Stimulated activated CD4-positive, alpha-beta T cell treated with anti-CD3 and anti-CD28 coated beads, Interleukin-12 subunit alpha, Interleukin-12 subunit beta, amount 100 ng/mL, for 4 hours (primary cell): Measurements from ENCODE around the gene ATE1.
A peak's percentile ranks its signal among the peaks of the same experiment; 100 is the strongest.
"Not testable (repeated sequence)": the region's sequence is repeated elsewhere in the genome, so short reads cannot be mapped to it uniquely, and the experiment has no call there.

Source experiments
- DNase-seq: peaks from one replicate; pipeline ENCODE4 v3.0.0-alpha.2; 2020

The ATE1 gene

DNA sequence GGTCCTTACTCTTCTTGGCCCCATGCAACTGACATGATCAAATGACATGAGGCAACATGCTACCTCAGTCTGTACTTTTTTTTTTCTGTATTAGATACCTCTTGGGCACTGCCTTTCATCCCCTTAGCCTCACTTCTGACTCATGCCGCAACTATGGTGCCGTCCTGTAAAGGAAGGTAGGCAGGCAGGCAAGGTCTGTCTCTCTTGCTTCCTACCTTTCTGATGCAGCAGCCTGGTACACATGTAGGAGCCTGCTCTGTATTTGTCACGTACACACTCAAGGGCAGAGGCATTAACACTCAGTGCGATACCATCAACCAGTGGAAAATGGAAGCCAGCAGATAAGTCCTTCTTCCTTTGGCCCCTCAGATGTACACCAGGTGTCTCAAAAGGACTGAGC lies 146.7 kb downstream of the ATE1 start:
- DNase-seq: no peak

DNA sequence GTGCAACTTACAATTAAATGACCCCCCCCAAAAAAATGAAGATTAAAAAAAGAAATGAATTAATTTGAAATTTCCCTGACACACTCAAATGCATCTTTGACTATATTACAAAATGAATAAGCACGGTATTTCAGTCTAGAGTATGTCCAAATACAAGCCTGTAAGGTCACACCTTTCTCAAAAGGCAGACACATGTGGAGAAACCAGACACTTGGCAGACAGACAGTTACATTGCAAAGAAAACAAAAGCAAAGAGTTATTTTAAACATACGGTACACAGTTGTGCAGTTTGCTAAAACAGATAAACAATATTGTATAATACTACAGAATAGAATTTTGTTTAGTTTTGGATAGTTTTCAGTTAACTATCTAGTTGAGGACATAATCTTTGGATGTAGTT lies 153.0 kb downstream of the ATE1 start:
- no peak for DNase-seq

- DNase-seq: no peak
Observed at GRCh38 chr10:121774404-121774803, 153.4 kb downstream of the ATE1 start.

- no peak for DNase-seq
Observed at GRCh38 chr10:121772884-121773283, 154.9 kb downstream of the ATE1 start.

DNA sequence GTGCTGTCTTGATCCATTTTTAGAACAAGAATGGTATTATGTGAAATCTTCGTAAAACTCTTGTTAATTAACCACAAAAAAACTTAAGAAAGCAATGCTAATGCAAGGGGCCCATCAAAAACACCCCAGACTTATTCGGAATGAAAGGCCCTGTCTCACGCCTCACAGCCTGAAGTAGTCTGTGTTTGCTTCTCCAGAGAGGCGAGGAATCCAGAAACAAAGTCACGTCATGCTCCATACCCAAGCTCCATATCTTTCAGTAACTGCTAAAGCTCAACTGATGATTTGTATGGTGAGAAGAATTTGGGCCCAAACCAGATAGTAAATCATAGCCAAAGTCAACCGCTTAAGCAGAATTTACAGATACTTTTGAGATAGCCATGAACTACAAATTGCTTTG lies 155.4 kb downstream of the ATE1 start:
- DNase-seq: no peak

DNA sequence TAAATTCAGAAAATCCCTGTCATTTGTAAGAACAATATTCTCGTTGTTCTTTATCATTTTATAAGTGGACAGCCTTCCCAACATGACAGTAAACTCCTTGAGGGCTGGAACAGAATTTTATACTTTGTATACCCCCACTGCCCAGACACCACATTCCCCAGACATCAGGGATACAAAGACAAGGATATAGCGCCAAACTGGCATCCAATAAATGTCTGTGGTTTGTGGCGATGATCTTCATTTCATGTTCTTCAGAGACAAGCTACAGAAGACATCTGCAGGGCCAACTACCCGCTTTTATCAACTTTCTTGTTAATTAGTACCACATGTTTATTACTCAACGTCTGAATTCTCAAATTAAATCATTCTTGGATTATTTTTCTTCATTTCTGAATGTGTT lies 155.9 kb downstream of the ATE1 start:
- no peak for DNase-seq

DNA sequence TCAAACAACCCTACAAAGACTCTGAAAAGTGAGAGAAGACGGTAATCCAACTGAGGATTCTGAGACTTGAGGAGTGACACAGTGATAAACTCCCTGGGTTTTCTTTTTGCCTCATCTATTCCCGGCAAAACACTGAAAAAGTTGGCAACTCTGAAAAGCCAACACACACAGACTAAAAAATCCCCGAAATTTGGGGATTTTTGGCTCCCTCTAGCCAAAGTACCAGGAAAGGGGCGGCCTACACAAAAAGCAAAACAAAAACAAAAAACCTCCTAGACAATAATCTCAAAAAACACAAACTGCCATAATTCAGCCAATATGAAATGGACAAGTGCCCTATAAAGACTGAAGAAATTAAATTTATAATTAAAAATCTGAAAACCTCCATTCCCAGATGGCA lies 161.4 kb downstream of the ATE1 start:
- DNase-seq: no peak

- DNase-seq: no peak
Observed at GRCh38 chr10:121765204-121765603, 162.6 kb downstream of the ATE1 start.

DNA sequence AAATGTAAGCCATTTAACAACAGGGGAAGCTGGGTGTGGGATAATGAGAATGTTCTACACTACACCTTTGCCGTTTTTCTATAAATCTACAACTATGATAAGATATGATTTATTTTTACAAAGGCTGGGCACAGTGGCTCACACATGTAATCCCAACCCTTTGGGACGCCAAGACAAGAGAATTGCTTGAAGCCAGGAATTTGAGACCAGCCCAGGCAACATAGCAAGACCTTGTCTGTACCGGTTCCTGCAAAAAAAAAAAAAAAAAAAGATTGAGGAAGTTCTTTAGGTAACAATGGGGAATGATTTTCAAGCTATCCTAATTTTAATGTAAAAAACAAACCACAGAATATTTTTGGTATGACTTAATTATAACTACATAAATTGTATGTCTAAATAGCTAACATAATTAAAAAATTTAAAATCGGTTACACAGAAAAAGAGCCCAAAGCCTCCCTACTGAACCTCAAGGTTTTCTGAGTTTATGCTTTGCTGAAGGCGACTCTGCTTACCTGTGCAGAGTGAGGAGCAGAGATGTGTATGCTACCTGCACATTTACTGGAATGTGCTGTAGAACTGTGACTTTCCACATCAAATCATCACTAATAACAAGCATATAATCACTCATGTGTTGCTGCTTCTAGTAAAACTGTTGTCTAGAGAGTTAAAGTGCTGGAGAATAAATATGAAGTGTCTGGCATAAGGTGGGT lies 163.4 kb downstream of the ATE1 start:
- no peak for DNase-seq

GRCh38 chr10:121757241-121757640 lies 170.6 kb downstream of the ATE1 start:
- DNase-seq: not testable (repeated sequence)

- not testable (repeated sequence) for DNase-seq
Observed at GRCh38 chr10:121755496-121755895, 172.3 kb downstream of the ATE1 start.

- no peak for DNase-seq
Observed at GRCh38 chr10:121754666-121755065, 173.2 kb downstream of the ATE1 start.

GRCh38 chr10:121753726-121754476 lies 173.9 kb downstream of the ATE1 start:
- DNase-seq: no peak

- DNase-seq: no peak
Observed at GRCh38 chr10:121751191-121751760, 176.6 kb downstream of the ATE1 start.

DNA sequence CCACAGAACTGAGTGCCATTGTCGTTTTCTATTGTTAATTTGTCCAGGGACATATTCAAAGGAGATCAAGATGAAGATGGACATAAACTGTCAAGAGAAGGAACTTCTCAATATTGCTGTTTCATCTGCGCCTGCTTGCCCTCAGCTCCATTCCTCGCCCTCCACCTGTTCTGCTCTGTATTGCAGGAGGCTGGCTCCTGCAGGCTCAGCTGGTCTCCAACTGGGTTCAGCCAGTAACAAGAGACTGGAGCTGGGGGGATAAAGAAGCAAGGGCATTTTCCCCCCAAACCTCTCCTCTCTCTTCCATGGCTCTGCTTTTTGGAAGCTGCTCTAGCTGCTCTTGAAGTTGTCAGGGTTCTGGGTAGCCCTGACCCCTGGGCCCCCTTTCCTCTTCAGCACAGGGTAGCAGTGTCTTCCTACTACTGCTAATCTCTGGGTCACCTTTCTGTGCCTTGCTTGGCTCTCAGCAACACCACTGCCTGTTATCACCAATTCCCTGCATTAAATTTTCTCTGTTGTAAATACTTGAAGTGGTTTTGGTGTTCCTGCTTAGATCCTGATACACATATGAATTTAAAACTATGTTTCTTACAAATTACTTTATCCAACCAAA lies 180.6 kb downstream of the ATE1 start:
- DNase-seq: no peak

DNA sequence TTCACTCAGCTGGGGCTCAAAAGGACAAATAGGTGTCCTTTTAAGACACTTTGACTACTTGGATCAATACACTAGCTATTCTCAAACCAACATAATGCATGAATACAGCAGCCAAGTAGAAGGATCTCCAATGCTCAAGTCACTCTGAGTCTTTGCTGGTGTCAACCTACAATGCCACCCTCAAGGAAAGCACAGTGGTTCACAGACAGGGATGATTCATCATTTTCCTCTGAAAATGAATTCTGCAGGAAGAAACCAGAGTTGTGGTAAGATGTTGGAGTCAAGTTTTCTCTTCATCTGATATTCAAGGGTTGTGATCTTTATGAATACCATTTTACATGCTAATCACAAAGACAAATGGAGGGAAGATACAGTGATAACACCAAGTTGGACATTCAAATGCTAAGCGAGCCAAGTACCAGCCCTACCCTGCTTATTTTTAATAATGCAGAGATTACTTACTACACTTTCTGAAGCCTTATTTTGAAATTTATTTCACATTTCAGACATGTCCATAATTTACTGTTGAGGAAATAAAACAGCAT lies 186.5 kb downstream of the ATE1 start:
- DNase-seq: no peak

DNA sequence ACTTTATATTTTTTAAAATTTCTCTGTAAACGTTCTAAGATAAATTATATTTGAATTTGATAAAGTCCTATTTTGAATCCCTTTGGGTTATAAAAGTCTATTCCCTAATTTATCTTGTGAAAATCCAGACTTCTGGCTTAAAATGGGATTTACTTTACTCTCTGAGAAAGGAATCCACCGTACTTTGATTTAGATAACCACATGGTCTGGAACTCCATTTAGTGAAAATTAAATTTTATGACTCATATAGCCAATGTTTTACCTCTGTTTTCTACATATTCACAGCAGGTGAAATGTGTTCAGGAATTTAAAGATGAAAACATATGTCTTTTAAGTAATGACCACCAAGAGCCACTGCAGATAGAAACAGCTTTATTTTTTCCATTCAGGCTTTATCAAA lies 187.8 kb downstream of the ATE1 start:
- no peak for DNase-seq

DNA sequence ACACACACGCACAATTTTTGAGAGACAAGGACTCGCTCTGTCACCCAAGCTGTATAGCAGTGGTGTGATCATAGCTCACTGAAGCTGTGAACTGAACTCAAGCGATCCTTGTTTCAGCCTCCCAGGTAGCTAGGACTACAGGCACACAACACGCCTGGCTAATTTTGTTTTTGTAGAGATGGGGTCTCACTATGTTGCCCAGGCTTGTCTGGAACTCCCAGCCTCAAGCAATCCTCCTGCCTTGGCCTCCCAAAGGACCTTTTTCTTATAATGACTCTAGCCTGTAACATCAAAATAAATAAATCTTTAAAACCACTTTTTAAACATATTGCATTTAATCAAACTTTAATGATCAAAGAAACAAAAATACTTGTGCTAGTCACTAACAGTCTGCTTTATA lies 188.7 kb downstream of the ATE1 start:
- no peak for DNase-seq

- DNase-seq: no peak
Observed at GRCh38 chr10:121736315-121737130, 191.3 kb downstream of the ATE1 start.

- DNase-seq: no peak
Observed at GRCh38 chr10:121735263-121735662, 192.6 kb downstream of the ATE1 start.

GRCh38 chr10:121734589-121735045 lies 193.2 kb downstream of the ATE1 start:
- DNase-seq: peak; percentile 8

- DNase-seq: no peak
Observed at GRCh38 chr10:121732656-121733445, 195.0 kb downstream of the ATE1 start.
